Fibroblast of pulmonary artery (primary cell): ENCODE results near the gene CNOT6L.

Experiments
- DNase-seq: peaks from one replicate; pipeline ENCODE4 v3.0.0-alpha.2; 2010; ENCODE audit warnings: low read depth
- H3K4me3 ChIP-seq: replicated peaks from 2 replicates; pipeline ENCODE4 v1.5.1; 2011; ENCODE audit warnings: low read depth, mild to moderate bottlenecking, control low read depth, low read length, moderate library complexity
- CTCF ChIP-seq: IDR thresholded peaks from 2 replicates; pipeline ENCODE4 v1.5.1; 2011; ENCODE audit warnings: mild to moderate bottlenecking, control low read depth, low read length, inconsistent platforms; ENCODE audit errors: missing control alignments

The CNOT6L gene

GRCh38 chr4:77681792-77682191, 137.4 kb downstream of the CNOT6L start:
- no peak overlapping the region for H3K4me3 ChIP-seq
- DNase-seq: no peak
- no peak for TF ChIP-seq CTCF

- no peak for DNase-seq
- no peak for TF ChIP-seq CTCF
- no peak overlapping the region for H3K4me3 ChIP-seq
Observed at GRCh38 chr4:77676842-77677241, 142.3 kb downstream of the CNOT6L start.

GRCh38 chr4:77671051-77671450, 148.1 kb downstream of the CNOT6L start:
- no peak for TF ChIP-seq CTCF
- no peak for DNase-seq
- H3K4me3 ChIP-seq: no peak overlapping the region

- no peak for TF ChIP-seq CTCF
- no peak overlapping the region for H3K4me3 ChIP-seq
- DNase-seq: no peak
Observed at GRCh38 chr4:77669946-77670590, 149.1 kb downstream of the CNOT6L start.

GRCh38 chr4:77665381-77666069, 153.6 kb downstream of the CNOT6L start:
- H3K4me3 ChIP-seq: no peak overlapping the region
- no peak for TF ChIP-seq CTCF
- DNase-seq: no peak
